IMR-90 (cell line): ENCODE data around the gene GINS3. TPM values are rescaled to one million over a fixed set of nuclear protein-coding genes. Genes with fewer than 3 reads are reported as not detected.

Experiments
- ATAC-seq: fragments of 200-7000 bp; cut with Tn5 transposase; 2 replicates; pipeline ENCODE4 v1.9.1; 2020; ENCODE audit warnings: low read depth, mild to moderate bottlenecking, moderate library complexity
- BruUV-seq: library from RNA; stranded (reverse); fragments of 400-500 nt; replicated peaks from 2 replicates; lab custom pipeline; 2021; lab: Mats Ljungman, UMichigan
- CTCF ChIA-PET: fragments of 300-600 bp; formaldehyde crosslinking; extraction: SDS; loops from one replicate; lab custom pipeline; 2021; ENCODE audit warnings: antibody characterized with exemption; lab: Yijun Ruan, JAX
- POLR2A ChIA-PET: fragments of 300-600 bp; sonication (Branson Sonifier 250); formaldehyde crosslinking; loops from one replicate; lab custom pipeline; 2022; ENCODE audit warnings: antibody characterized with exemption; ENCODE audit not compliant: unreplicated experiment; lab: Charles Lee
- DNase-seq: peaks from one replicate; pipeline ENCODE4 v3.0.0; 2013
- H2AFZ ChIP-seq: replicated peaks from 2 replicates; pipeline ENCODE3; 2013; ENCODE audit warnings: low read length, mild to moderate bottlenecking; ENCODE audit not compliant: poor library complexity
- H2AK5ac ChIP-seq: 2 replicates; pipeline ENCODE4 v1.6.1; 2013; ENCODE audit warnings: low read depth, low read length, inconsistent platforms
- H2AK9ac ChIP-seq: replicated peaks from 2 replicates; pipeline ENCODE3; 2013; ENCODE audit warnings: mild to moderate bottlenecking, low read depth, low read length, moderate library complexity; ENCODE audit not compliant: poor library complexity
- H2BK120ac ChIP-seq: 2 replicates; pipeline ENCODE4 v1.6.1; 2013; ENCODE audit warnings: low read depth, low read length, inconsistent platforms
- H2BK15ac ChIP-seq: 3 replicates; pipeline ENCODE4 v1.6.1; 2013; ENCODE audit warnings: low read depth, low read length, inconsistent platforms
- H2BK20ac ChIP-seq: 2 replicates; pipeline ENCODE4 v1.6.1; 2013; ENCODE audit warnings: low read depth, mild to moderate bottlenecking, inconsistent platforms, low read length, moderate library complexity
- H2BK5ac ChIP-seq: 2 replicates; pipeline ENCODE4 v1.6.1; 2013; ENCODE audit warnings: mild to moderate bottlenecking, low read depth, low read length, inconsistent platforms; ENCODE audit not compliant: poor library complexity, severe bottlenecking
- H3K14ac ChIP-seq: replicated peaks from 2 replicates; pipeline ENCODE4 v1.6.1; 2013; ENCODE audit warnings: low read depth, low read length, inconsistent platforms
- H3K18ac ChIP-seq: 2 replicates; pipeline ENCODE4 v1.6.1; 2013; ENCODE audit warnings: low read depth, low read length, control low read depth
- H3K23ac ChIP-seq: 2 replicates; pipeline ENCODE4 v1.6.1; 2013; ENCODE audit warnings: low read depth, low read length, inconsistent platforms
- H3K27ac ChIP-seq: 2 replicates; pipeline ENCODE4 v1.5.1; 2013; ENCODE audit warnings: mild to moderate bottlenecking, control low read depth, low read length; ENCODE audit not compliant: insufficient read depth
- H3K27me3 ChIP-seq: 2 replicates; pipeline ENCODE4 v1.6.1; 2013; ENCODE audit warnings: low read length; ENCODE audit not compliant: control insufficient read depth, insufficient read depth
- H3K36me3 ChIP-seq: 2 replicates; pipeline ENCODE4 v1.6.1; 2013; ENCODE audit warnings: low read length, mixed read lengths; ENCODE audit not compliant: control insufficient read depth, insufficient read depth
- H3K4ac ChIP-seq: 2 replicates; pipeline ENCODE4 v1.6.1; 2013; ENCODE audit warnings: low read depth, low read length, inconsistent platforms
- H3K4me1 ChIP-seq: 2 replicates; pipeline ENCODE4 v1.6.1; 2013; ENCODE audit warnings: low read length, mixed read lengths; ENCODE audit not compliant: control insufficient read depth, insufficient read depth
- H3K4me2 ChIP-seq: 2 replicates; pipeline ENCODE4 v1.6.1; 2013; ENCODE audit warnings: low read depth, mild to moderate bottlenecking, control low read depth, low read length, moderate library complexity
- H3K4me3 ChIP-seq: 2 replicates; pipeline ENCODE4 v1.5.1; 2013; ENCODE audit warnings: low read depth, mild to moderate bottlenecking, control low read depth, low read length, moderate library complexity; ENCODE audit not compliant: insufficient read depth
- H3K56ac ChIP-seq: 2 replicates; pipeline ENCODE4 v1.6.1; 2013; ENCODE audit warnings: low read length, inconsistent platforms; ENCODE audit not compliant: insufficient read depth; ENCODE audit errors: extremely low read depth
- H3K79me1 ChIP-seq, 2 experiments: 2 replicates each; pipeline ENCODE4 v1.6.1; 2013; ENCODE audit warnings: low read length in 2 of 2, inconsistent platforms in 1 of 2, low read depth in 1 of 2
- H3K9ac ChIP-seq: 2 replicates; pipeline ENCODE4 v1.6.1; 2013; ENCODE audit warnings: low read depth, low read length, control low read depth
- H3K9me1 ChIP-seq: 2 replicates; pipeline ENCODE4 v1.6.1; 2013; ENCODE audit warnings: low read length, inconsistent platforms; ENCODE audit not compliant: insufficient read depth
- H3K9me3 ChIP-seq: 2 replicates; pipeline ENCODE4 v1.6.1; 2013; ENCODE audit warnings: low read length; ENCODE audit not compliant: control insufficient read depth, insufficient read depth
- H4K20me1 ChIP-seq: 2 replicates; pipeline ENCODE4 v1.6.1; 2013; ENCODE audit warnings: low read length, inconsistent platforms; ENCODE audit not compliant: insufficient read depth
- H4K5ac ChIP-seq: 2 replicates; pipeline ENCODE4 v1.6.1; 2013; ENCODE audit warnings: mild to moderate bottlenecking, low read depth, low read length, control low read depth
- H4K8ac ChIP-seq, 2 experiments: 2 replicates each; pipeline ENCODE4 v1.6.1; 2013; ENCODE audit warnings: low read depth in 2 of 2, low read length in 2 of 2, control low read depth in 1 of 2, inconsistent platforms in 1 of 2
- H4K91ac ChIP-seq: 2 replicates; pipeline ENCODE4 v1.6.1; 2013; ENCODE audit warnings: low read depth, low read length, inconsistent platforms; ENCODE audit not compliant: insufficient read depth
- BHLHE40 ChIP-seq: fragments of 150-350 bp; IDR thresholded peaks from 2 replicates; pipeline ENCODE4 v1.6.1; 2016; ENCODE audit warnings: mild to moderate bottlenecking, low read depth, low read length
- CHD1 ChIP-seq: IDR thresholded peaks from 2 replicates; pipeline ENCODE4 v1.6.1; 2012; ENCODE audit warnings: low read depth, low read length, improper control_type of control experiment
- ELK1 ChIP-seq: fragments of 150-350 bp; IDR thresholded peaks from 2 replicates; pipeline ENCODE4 v1.6.1; 2016; ENCODE audit warnings: low read depth, mild to moderate bottlenecking, low read length, moderate library complexity, borderline replicate concordance
- FOS ChIP-seq: fragments of 150-350 bp; IDR thresholded peaks from 2 replicates; pipeline ENCODE4 v1.6.1; 2016; ENCODE audit warnings: low read depth, low read length
- MAFK ChIP-seq: IDR thresholded peaks from 2 replicates; pipeline ENCODE4 v1.6.1; 2012; ENCODE audit warnings: low read depth, low read length, improper control_type of control experiment
- MAZ ChIP-seq: IDR thresholded peaks from 2 replicates; pipeline ENCODE4 v1.6.1; 2012; ENCODE audit warnings: low read depth, mild to moderate bottlenecking, low read length, improper control_type of control experiment, moderate library complexity, borderline replicate concordance
- MXI1 ChIP-seq: IDR thresholded peaks from 2 replicates; pipeline ENCODE4 v1.6.1; 2012; ENCODE audit warnings: low read depth, mild to moderate bottlenecking, low read length, moderate library complexity, borderline replicate concordance
- NFE2L2 ChIP-seq: fragments of 150-350 bp; IDR thresholded peaks from 2 replicates; pipeline ENCODE4 v1.6.1; 2016; ENCODE audit warnings: low read depth, mild to moderate bottlenecking, low read length
- POLR2A ChIP-seq: IDR thresholded peaks from 2 replicates; pipeline ENCODE4 v1.6.1; 2012; ENCODE audit warnings: mild to moderate bottlenecking, low read depth, low read length
- RFX5 ChIP-seq: IDR thresholded peaks from 2 replicates; pipeline ENCODE4 v1.8.0; 2012; ENCODE audit warnings: low read depth, mild to moderate bottlenecking, low read length, moderate library complexity
- SMC3 ChIP-seq: fragments of 150-350 bp; IDR thresholded peaks from 2 replicates; pipeline ENCODE4 v1.6.1; 2016; ENCODE audit warnings: low read depth, mild to moderate bottlenecking, antibody characterized with exemption, low read length, moderate library complexity
- dilution Hi-C: fragments of 300-500 bp; cut with HindIII; formaldehyde crosslinking; loops from one replicate; pipeline ENCODE4 v1.14.3; 2018; ENCODE audit warnings: low sequenced_read_pairs; ENCODE audit not compliant: unreplicated experiment
- in situ Hi-C: fragments of 300-500 bp; cut with MboI; formaldehyde crosslinking; loops from 3 replicates; pipeline ENCODE4 v1.14.3; 2019; ENCODE audit warnings: low sequenced_read_pairs, inconsistent platforms, mixed read lengths
- intact Hi-C: fragments of 100-400 bp; cut with micrococcal nuclease; formaldehyde crosslinking; loops from 2 replicates; pipeline ENCODE4 v1.10.0; 2022
- polyA plus RNA-seq, 3 experiments: library from polyadenylated mRNA; depleted of rRNA; stranded (reverse); fragments of >200 nt; gene quantifications; 2 replicates each; pipeline ENCODE4 v1.2.3, GENCODE V29; 2012; ENCODE audit warnings: low replicate concordance in 1 of 3
- total RNA-seq: library from RNA; depleted of rRNA; stranded (reverse); fragments of >200 nt; gene quantifications from 2 replicates; pipeline ENCODE4 v1.2.3, GENCODE V29; 2012

GINS3 gene
- total and polyA plus RNA-seq, 2 of the 4 experiments (the other 2 are of a cell fraction), result 5.2 to 5.4 TPM

- Histone ChIP-seq H2AK9ac (no peak overlapping the region), H3K23ac (no peak overlapping the region), H3K4ac (no peak overlapping the region), H3K27ac (no peak overlapping the region), H3K9ac (no peak overlapping the region), H2BK15ac (no peak overlapping the region), H2AK5ac (no peak overlapping the region), H2BK20ac (no peak overlapping the region), H4K20me1 (no peaks in the 10 kb centered on the region), H3K14ac (no peak overlapping the region), H3K4me2 (no peak overlapping the region), H3K9me1 (no peaks in the 10 kb centered on the region), H3K56ac (no peak overlapping the region), H2BK120ac (no peak overlapping the region), H3K79me1 (no peaks in the 10 kb centered on the region), H3K18ac (no peak overlapping the region), H4K8ac (no peak overlapping the region), H3K4me3 (no peak overlapping the region), H3K4me1 (no peaks in the 10 kb centered on the region), H2BK5ac (no peak overlapping the region), H3K36me3 (no peaks in the 10 kb centered on the region), H4K91ac (no peak overlapping the region), H4K5ac (no peak overlapping the region), H2AFZ (no peak overlapping the region), H3K9me3 (no peaks in the 10 kb centered on the region), H3K27me3 (peaks cover 3% of the 10 kb centered on the region; the same call in 1 of the 2 replicates)
- dilution Hi-C loops (no loop called here), in situ Hi-C loops (no loop called here), intact Hi-C loops (no loop called here)
- ChIA-PET POLR2A (no interaction called here), CTCF (no interaction called here)
- TF ChIP-seq FOS (no peak), CHD1 (no peak), SMC3 (no peak), MAFK (no peak), NFE2L2 (no peak), ELK1 (no peak), RFX5 (no peak), MXI1 (no peak), POLR2A (no peak), BHLHE40 (no peak), MAZ (no peak)
- DNase-seq, result no peak
- no TSS peak for BruUV-seq
- no peak for ATAC-seq
These were observed 16.9 kb upstream of the GINS3 start for GRCh38 chr16:58375386-58375785.
